ENCODE data around the gene TUBE1. TPM values are rescaled to one million over a fixed set of nuclear protein-coding genes. Genes with fewer than 3 reads are reported as not detected.

TUBE1 gene
- polyA plus RNA-seq, 1 of the 3 experiments (the other 2 are of a cell fraction): 11.9 TPM

- Histone ChIP-seq H3K27me3 (ENCODE audit: insufficient read depth) (no peaks in the 10 kb centered on the region), H3K4me3 (ENCODE audit: low read depth in 2 of 2, low read length in 1 of 2) (no peak overlapping the region), H3K36me3 (replicated peaks in 1 of 2; ENCODE audit: control insufficient read depth in 1 of 2, insufficient read depth in 2 of 2, low read length in 1 of 2) (no peaks in the 10 kb centered on the region), H3K9ac (no peak overlapping the region), H2AFZ (ENCODE audit: low read depth) (no peak overlapping the region), H3K9me2 (no peaks in the 10 kb centered on the region), H3K9me3 (no peaks in the 10 kb centered on the region), H3K27ac (ENCODE audit: low read depth in 2 of 2, low read length in 1 of 2) (no peak overlapping the region), H3F3A (replicated peaks; ENCODE audit: insufficient read depth) (peaks cover 12% of the 10 kb centered on the region), H4K20me1 (ENCODE audit: insufficient read depth) (no peaks in the 10 kb centered on the region), H3K79me2 (ENCODE audit: insufficient read depth) (no peaks in the 10 kb centered on the region), H3K4me2 (no peak overlapping the region), H3K4me1 (ENCODE audit: control insufficient read depth in 1 of 2, insufficient read depth in 2 of 2, low read depth in 1 of 2, low read length in 1 of 2) (peaks cover 8 to 10% of the 10 kb centered on the region in 2 experiments; a peak in 3 of 4 replicates)
- ChIA-PET CTCF (interaction anchor here (0.7 to 3.7 kb wide), 4 partner anchors 12 to 132 kb away, joined by 3 to 23 read pairs (median 4); no protein-coding TSS in a partner anchor), POLR2A (no interaction called here)
- DNase-seq: no peak
- TF ChIP-seq, protein P1, sequence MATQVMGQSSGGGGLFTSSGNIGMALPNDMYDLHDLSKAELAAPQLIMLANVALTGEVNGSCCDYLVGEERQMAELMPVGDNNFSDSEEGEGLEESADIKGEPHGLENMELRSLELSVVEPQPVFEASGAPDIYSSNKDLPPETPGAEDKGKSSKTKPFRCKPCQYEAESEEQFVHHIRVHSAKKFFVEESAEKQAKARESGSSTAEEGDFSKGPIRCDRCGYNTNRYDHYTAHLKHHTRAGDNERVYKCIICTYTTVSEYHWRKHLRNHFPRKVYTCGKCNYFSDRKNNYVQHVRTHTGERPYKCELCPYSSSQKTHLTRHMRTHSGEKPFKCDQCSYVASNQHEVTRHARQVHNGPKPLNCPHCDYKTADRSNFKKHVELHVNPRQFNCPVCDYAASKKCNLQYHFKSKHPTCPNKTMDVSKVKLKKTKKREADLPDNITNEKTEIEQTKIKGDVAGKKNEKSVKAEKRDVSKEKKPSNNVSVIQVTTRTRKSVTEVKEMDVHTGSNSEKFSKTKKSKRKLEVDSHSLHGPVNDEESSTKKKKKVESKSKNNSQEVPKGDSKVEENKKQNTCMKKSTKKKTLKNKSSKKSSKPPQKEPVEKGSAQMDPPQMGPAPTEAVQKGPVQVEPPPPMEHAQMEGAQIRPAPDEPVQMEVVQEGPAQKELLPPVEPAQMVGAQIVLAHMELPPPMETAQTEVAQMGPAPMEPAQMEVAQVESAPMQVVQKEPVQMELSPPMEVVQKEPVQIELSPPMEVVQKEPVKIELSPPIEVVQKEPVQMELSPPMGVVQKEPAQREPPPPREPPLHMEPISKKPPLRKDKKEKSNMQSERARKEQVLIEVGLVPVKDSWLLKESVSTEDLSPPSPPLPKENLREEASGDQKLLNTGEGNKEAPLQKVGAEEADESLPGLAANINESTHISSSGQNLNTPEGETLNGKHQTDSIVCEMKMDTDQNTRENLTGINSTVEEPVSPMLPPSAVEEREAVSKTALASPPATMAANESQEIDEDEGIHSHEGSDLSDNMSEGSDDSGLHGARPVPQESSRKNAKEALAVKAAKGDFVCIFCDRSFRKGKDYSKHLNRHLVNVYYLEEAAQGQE (IDR thresholded peaks at IDR 0.05; ENCODE audit: low read depth, low read length): no peak
- TF ChIP-seq GABPA (IDR thresholded peaks at IDR 0.05; ENCODE audit: low read depth): no peak
- TF ChIP-seq TAF1 (IDR thresholded peaks at IDR 0.05; ENCODE audit: borderline replicate concordance, low read depth, low read length): no peak
- no peak for TF ChIP-seq JUND (IDR thresholded peaks at IDR 0.05)
- no peak for TF ChIP-seq MEF2A (IDR thresholded peaks at IDR 0.05; ENCODE audit: borderline replicate concordance, low read depth)
- TF ChIP-seq EZH2phosphoT487 (IDR thresholded peaks at IDR 0.05; ENCODE audit: borderline replicate concordance, low read depth): no peak
- WGBS (ENCODE audit: low lambda C conversion rate): 62% methylated on average over 3 of the region's 3 CpGs
Observed at GRCh38 chr6:112030961-112031660, 56.2 kb downstream of the TUBE1 start.

DNA sequence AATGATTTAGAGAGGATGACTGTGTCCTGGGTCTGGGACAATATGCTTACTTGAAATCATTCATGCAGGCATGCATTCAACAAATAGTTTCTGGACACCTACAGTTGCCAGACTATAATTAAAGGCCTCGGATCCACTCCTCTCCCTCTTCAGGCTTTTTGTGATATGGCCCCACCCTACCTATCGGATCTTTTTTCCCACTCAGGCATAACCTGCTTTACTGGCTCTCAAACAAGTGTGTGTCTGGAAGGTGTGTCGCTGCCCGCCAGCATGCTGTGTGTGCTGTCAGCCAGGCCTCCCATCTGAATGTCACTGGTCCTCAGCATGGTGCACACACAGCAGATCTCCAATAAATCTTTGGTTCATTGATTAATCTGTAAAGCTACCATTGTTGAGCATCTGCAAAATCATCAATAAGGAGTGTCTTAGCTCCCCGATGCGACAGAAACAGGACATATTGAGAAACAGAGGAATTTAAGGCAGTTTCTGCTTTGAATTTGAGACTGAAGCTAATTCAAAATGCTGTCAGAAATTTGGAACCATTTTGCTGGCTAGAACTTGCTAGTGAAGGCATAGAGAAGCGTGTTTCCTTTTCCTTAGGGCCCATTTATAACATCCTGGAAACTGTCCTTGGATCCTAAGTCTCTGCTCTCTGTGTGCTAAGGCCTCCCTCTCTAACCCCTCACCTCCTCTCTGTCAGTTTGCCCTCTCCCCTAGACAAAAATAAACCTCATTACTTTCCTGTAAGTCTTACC lies 56.9 kb downstream of the TUBE1 start:
- Histone ChIP-seq H3F3A (replicated peaks; ENCODE audit: insufficient read depth) (peaks cover 5% of the 10 kb centered on the region), H3K27me3 (ENCODE audit: insufficient read depth) (no peaks in the 10 kb centered on the region), H4K20me1 (ENCODE audit: insufficient read depth) (no peaks in the 10 kb centered on the region), H3K36me3 (replicated peaks in 1 of 2; ENCODE audit: control insufficient read depth in 1 of 2, insufficient read depth in 2 of 2, low read length in 1 of 2) (no peaks in the 10 kb centered on the region), H3K27ac (ENCODE audit: low read depth in 2 of 2, low read length in 1 of 2) (no peak overlapping the region), H3K9me3 (no peaks in the 10 kb centered on the region), H2AFZ (ENCODE audit: low read depth) (no peak overlapping the region), H3K9me2 (no peaks in the 10 kb centered on the region), H3K9ac (no peak overlapping the region), H3K79me2 (ENCODE audit: insufficient read depth) (no peaks in the 10 kb centered on the region), H3K4me2 (no peak overlapping the region), H3K4me3 (ENCODE audit: low read depth in 2 of 2, low read length in 1 of 2) (no peak overlapping the region), H3K4me1 (ENCODE audit: control insufficient read depth in 1 of 2, insufficient read depth in 2 of 2, low read depth in 1 of 2, low read length in 1 of 2) (peaks cover 8 to 10% of the 10 kb centered on the region in 2 experiments; a peak in 2 of 4 replicates)
- 86% methylated on average over 7 of the region's 7 CpGs for WGBS (ENCODE audit: low lambda C conversion rate)
- TF ChIP-seq TAF1 (IDR thresholded peaks at IDR 0.05; ENCODE audit: borderline replicate concordance, low read depth, low read length) (no peak), MAX (IDR thresholded peaks at IDR 0.05; ENCODE audit: low read depth) (no peak), YY1 (IDR thresholded peaks at IDR 0.05; ENCODE audit: low read depth) (no peak), TCF12 (IDR thresholded peaks at IDR 0.05) (no peak), NRF1 (IDR thresholded peaks at IDR 0.05; ENCODE audit: low read depth, low read length) (no peak), RXRA (IDR thresholded peaks at IDR 0.05; ENCODE audit: borderline replicate concordance, low read depth) (no peak), POLR2AphosphoS5 (IDR thresholded peaks at IDR 0.05; ENCODE audit: low read depth, low read length) (no peak), MXI1 (IDR thresholded peaks at IDR 0.05; ENCODE audit: low read depth, low read length) (no peak)
- ChIA-PET POLR2A (no interaction called here), CTCF (interaction anchor here (0.7 to 3.7 kb wide), 3 partner anchors 12 to 23 kb away, joined by 3 to 23 read pairs (median 4); no protein-coding TSS in a partner anchor)
- no peak for DNase-seq

All from SK-N-SH (cell line).